Erythroblast (primary cell): ENCODE data around the gene PTPRN2.

Experiments used
- GATA1 ChIP-seq: IDR thresholded peaks from 2 replicates; pipeline ENCODE4 v1.6.1; 2011; ENCODE audit warnings: low read depth, mild to moderate bottlenecking, control low read depth, low read length, moderate library complexity
- POLR2A ChIP-seq: IDR thresholded peaks from 2 replicates; pipeline ENCODE4 v1.6.1; 2011; ENCODE audit warnings: mild to moderate bottlenecking, low read length

DNA sequence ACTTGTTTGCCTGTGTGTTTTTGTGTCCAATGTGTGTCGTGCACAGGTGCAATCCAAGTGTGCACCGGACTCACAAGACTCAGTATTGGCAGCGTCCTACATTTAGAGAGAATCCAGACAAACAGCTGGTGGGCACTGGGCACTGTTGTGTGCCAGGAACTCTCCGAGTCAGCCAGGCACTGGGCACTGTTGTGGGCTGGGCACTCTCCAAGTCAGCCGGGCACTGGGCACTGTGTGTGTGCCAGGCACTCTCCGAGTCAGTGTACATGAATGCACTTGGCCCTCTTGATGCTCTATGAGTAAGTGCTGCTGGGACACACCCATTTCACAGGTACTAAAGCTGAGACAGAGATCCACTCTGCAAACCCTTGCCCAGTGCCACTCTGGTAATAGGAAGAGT lies 303.5 kb downstream of the PTPRN2 start:
- TF ChIP-seq POLR2A (no peak), GATA1 (no peak)
